ACHN (cell line): ENCODE data around the gene NUDT1.

ENCODE experiments used
- DNase-seq: peaks from one replicate; pipeline ENCODE4 v3.0.0-alpha.2; 2015
- in situ Hi-C: cut with HindIII; loops from 2 replicates; pipeline ENCODE4 v1.10.0; 2017; ENCODE audit warnings: low sequenced_read_pairs, low pct_ligation_motif_present, low pct_unique_long_range_greater_than_20kb

Gene NUDT1

DNA sequence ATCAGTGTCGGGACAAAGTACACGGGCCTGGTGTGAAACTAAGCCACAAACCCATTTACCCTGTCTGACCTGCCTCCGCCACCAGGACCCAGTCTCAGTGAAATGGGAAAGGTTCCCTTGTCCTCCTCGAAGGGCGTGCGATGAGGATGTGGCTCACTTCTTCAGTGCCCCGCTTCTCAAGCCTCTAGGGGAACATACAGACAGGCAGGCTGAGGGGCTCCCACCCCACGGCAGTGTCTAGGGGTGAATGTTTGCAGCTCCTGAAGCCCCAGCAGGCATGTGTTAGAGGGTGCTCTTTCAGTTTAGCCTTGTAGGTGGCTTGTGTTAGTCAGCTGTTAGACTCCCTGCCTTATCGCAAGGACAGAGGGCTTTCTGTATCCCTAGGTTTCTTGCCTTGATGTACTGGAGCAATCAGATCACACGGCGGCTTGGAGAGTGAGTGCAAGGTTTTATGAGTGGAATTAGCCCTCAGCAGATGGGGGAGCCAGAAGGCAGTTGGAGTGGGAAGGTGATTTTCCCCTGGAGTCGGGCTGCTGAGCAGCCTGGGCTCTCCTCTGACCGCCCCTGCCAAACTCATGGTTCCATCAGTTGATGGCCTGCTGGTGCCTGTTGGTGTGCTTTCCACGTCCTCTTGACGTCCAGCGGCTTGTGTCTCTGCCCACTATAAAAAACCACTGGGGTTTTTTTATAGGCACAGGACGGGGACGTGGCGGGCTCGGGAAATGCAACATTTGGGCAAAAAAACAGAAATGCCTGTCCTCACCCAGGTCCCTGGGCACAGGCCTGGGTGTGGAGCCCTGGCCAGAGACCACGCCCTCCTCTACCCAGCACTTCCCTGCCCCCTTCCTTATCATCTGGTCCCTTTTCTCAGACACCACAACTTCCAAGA, 759 bp downstream of the NUDT1 start:
- peak; percentile 54 for DNase-seq

DNA sequence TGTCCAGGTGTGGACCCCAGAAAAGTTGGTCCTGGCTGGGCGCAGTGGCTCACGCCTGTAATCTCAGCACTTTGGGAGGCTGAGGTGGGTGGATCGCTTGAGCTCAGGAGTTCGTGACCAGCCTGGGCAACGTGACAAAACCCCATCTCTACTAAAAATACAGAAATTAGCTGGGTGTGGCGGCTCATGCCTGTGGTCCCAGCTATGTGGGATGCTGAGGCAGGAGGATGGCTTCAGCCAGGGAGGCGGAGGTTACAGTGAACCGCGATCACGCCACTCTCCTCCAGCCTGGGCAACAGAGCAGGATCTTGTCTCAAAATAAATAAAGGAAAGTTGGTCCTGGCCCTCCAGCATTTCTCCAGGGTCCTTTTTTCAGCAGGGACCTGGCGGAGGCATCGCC, 1.4 kb downstream of the NUDT1 start:
- in situ Hi-C loops, result no loop called here
- no peak for DNase-seq

More for the DNA sequence above, 759 bp downstream of the NUDT1 start:
- in situ Hi-C loops, result no loop called here

DNA sequence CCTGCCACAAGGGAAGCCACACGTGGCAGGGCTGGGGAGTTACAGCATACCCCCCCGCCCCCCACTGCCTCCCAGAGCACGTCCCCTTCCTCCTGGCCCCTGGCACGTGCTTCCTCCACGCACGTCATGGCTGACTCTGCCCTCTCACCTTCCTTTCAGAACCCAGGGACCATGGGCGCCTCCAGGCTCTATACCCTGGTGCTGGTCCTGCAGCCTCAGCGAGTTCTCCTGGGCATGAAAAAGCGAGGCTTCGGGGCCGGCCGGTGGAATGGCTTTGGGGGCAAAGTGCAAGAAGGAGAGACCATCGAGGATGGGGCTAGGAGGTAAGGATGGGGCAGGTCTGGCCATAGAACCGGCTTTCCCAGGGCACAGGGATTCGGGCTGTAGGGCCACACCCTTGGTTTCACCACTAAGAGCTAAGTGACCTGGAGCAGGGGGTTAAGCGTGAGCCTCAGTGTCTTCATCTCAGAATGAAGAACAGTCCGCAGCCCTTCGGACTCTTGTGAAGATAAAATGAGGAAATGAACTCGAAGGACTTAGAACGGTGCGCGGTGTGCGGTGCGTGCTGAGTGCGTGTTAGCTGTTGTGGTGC, 2.5 kb downstream of the NUDT1 start:
- no peak for DNase-seq
- in situ Hi-C loops, result no loop called here

DNA sequence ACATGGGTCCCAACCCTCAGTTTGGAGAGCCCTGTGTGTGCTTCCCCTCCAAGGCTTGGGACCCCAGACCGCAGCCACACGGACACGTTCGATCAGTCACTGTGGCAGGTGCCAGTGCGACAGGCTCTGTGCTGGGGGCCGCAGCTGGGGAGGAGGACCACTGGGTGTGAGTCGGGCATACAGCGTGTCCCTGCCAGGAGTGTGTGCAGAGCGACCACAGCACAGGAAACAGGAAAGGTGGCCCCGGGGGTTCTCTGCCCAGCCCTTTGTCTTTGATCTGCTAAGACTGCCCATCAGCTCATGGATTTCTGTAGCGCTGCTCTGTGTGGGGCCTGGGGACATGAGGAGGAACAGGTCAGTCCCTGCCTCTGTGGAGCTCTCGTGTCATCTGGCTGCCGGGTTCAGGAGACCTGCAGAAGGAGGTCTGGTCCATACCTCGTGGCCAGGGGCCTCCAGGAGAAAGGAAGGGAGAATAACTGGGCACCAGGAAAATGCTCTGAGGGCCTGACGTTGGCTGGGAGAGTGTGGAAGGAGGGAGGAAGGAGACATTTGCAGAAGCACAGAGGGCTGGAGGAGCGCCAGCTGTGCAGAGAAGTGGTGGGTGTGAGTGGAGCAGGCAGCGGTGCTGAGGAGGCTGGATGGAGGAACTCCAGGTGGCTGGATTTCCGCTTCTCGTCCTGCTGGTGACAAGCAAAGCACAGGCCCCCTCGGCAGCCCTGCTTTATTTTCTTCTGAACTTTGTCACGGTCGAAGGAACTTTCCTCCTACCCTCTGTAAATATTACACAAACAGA, 4.1 kb downstream of the NUDT1 start:
- DNase-seq, result no peak
- in situ Hi-C loops, result no loop called here

DNA sequence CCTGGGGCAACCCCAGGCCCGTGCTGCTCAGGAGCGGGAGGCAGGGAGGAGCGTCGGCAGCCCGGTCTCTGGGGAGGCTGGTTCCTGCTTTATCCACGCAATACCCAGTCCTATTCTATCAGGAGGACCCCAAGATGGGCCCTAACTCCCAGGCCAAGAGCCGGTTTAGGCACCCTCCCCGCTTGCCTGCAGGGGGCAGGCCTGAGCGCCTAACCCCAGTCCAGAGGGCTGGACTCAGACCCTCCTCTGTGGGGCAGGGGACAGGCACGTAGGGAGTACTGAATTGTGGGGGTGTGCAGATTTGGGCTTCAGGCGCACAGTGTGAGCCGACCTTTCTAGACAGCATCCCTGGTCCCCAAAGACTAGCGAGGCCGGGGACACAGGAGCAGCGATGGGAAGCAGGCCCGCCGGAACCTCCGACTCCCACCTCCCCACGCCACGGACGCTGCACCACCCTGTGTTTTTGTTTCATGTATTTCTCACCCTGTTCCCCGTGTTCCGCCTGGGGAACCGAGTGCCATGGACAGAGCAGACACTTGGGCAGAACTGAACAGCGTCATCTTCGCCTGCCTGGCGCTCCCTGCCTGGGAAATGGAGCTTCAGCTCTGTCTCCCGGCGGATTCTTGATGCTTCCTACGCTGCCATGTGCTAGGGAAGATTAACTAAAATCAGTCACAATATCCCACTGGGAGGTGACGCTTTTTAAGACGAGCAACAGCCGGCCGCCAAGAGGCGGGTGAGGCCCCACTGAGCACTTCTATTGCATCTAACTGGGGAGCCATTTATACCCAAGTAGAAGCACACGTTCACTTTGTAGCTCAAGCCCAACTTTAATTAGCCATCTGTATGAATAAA, 5.3 kb downstream of the NUDT1 start:
- in situ Hi-C loops, result no loop called here
- DNase-seq, result peak; percentile 47

DNA sequence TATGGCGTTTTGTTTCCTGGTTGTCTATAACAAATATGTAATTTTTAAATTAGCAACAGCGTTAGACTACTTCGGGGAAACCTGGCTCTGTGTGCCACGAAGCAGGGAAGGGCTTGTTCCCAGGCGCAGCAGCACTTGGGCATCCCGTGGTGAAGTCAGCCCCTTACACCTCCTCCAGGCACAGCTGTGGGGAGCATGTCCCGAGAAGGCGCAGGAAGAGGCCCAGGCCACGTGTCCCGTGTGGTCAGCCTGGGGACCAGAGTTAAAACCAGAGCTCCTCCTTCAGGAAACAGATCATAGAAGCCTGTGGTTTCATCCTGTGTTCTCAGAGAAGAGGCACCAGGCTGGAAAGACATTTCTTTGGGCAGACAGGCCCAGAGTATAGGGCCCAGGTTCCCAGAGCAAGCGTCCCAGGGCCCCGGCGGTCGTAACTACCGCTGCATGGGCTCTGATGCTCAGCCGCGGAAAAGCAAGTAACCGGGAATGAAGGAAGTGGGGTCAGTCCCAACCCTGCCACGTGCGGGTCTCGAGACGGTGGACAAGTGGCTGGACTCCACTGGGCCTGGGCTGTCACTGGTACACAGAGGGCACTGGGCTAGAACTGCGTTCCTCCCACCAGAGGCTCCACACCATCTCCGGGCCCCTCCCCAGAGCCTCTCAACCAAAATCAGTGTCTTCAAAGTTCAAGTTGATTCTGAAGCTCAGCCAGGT, 7.1 kb downstream of the NUDT1 start:
- peak; percentile 90 for DNase-seq
- in situ Hi-C loops, result no loop called here

DNA sequence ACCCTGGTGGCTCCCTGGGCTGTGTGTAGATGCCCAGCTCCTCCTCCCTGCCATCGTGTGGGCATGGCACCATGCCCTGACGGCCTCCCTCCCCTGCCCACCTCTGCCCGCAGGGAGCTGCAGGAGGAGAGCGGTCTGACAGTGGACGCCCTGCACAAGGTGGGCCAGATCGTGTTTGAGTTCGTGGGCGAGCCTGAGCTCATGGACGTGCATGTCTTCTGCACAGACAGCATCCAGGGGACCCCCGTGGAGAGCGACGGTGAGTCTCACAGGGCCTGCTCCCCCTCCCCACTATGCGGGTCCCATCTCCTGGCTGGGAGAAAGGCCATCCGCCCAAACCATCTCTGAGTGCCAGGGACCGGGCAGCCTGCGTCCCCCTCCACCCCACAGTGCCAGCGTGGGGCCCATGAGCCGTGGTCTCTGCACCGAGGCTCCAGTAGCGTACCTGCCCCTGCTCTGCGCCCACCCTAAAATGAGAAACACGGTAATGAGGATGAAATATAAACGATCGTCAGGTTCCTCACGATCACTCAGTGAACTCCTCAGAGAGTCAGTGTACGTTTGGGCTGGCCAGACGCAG, 7.8 kb downstream of the NUDT1 start:
- in situ Hi-C loops, result no loop called here
- DNase-seq, result no peak

DNA sequence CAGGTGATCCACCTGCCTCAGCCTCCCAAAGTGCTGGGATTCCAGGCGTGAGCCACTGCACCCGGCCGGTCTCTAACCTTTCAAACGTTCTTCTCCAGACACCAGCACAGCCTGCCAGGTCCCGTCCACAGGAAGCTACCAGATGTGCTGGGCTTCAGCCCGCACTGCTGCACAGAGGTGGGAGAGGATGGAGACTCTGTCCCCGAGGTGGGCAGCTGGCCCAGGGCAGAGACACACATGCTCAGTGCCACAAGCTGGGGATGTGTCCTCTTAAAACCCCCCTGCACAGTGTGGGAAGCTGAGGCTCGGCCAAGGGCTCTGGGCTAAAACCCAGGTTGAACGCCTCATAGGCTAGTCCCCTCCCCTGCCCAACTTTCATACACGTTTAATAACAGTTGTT, 9.4 kb downstream of the NUDT1 start:
- in situ Hi-C loops, result no loop called here
- DNase-seq, result no peak

DNA sequence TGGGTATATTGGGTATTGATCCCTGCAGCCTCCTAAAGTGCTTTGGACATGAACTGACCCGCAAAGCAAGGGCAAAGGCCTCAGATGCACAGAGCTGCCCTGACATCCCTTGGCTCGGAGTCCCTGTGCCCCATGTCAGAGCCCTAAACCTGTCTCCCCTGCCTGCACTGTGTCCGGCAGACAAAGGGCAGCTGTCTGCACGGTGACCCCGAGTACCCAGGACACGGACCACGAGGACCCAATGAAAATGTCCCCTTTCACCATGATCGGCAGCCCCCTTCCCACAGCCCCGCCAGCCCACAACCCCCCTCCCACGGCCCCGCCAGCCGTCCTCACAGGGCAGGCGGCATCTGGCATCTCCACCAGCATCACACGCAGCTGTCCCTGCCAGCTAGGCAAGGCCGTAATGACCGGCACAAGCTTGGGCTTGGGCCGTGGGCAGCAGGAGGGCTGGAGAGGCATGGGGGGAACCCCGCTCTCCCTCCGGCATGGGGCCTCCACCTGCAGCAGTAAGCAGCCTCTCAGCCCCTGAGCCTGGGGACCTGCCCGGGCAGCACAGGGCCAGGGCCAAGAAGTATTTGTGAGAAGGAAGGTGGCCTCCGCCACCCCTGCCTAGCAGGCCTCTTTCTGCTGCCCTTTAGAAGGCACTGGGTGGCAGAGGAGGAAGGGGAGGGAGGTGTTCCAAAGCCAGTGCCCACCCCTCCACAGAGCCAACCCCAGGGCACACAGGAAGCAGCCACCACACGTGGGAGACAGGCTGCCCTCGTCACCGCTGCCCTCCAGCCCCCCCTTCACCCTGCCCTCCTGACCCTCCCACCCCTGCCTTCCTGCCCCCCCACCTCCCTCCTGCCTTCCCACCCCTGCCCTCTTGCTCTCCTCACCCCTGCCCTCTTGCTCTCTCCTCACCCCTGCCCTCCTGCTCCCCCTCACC, 10.1 kb downstream of the NUDT1 start:
- in situ Hi-C loops, result no loop called here
- DNase-seq, result no peak

DNA sequence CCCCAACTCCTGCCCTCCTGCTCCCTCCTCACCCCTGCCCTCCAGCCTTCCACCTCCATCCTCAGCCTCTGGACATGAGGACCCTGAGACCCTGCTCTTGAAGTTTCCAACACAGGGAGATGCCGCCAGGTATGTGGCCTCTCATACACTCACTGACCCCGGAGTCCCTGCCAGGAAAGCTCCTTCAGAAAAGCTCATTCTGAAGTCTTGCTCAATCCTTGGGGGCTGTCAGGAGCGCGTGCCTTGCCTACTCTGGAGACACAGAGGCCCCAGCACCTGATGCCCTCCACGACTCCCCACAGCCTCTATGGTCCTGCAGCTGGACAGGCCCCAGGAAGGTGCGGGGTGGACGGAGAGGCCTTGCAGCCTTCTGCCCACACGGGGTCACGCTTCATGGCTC, 11.0 kb downstream of the NUDT1 start:
- in situ Hi-C loops, result no loop called here
- DNase-seq, result no peak

DNA sequence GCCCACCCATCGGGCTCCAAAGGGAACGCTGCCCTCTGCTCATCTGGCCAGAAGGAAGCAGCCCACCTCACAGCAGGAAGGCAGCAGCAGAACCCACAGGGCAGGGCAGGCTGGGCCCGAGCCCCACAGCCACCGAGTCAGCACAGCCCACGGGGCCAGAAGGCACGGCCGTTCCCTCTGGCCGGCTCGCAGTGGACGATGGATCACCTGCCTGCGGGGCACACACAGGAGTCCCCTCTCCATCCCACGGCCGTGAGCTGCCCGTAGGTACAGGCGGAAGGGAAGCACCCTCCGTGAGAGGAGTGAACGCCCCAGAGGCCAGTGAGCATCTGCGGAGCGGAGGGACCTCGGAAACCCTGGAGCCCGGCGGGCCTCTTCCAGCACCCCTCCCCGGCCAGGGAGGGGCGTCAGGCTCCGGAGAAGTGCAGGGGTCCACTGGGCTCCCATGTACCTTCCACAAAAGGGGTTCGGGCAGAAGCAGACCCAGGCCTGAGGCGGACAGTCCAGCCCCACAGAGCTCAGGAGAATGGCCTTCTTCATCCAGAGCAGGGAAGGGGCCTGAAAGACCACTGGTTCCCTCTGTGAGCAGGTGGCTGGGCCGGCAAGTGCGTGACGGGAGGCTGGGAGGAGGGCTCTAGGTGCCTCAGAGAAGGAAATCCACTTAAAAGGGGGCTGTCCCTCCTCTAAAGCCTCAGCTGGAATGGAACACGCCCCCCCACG, 11.7 kb downstream of the NUDT1 start:
- in situ Hi-C loops, result no loop called here

DNA sequence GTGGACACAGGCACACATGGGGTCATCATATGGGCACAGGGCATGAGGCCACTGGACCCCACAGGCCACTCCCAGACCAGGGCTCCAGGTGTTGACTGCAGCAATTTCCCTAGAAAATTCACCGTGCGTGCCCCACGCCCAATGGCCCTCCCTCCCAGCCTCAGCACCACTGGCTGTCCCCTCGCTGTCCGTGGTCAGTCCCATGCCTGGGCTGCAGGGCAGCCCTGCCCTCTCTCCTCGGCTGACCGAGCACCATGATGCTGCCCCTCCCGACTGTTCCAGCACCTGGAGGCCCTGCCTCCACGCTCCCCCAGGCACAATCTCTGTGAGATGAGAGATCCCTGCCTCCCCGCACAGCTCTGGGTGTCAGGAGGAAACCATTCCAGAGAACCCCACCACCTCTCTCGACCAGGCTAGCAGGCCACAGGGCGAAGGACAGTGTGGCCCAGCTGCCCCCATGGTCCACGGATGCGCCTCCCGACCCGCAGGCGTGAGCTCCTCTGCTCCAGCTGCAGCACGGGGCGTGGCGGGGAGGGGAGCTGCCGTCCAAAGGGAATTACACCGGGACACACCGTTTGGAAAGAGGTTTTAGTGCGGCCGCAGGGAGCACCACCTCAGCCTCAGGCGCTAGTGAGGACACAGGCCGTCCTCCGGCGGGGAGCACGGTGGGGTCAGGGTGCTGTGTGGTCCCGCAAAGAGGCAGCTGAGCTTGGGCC, 12.6 kb downstream of the NUDT1 start:
- in situ Hi-C loops, result no loop called here
- DNase-seq, result no peak

More for the DNA sequence above, 11.7 kb downstream of the NUDT1 start:
- DNase-seq, result no peak

DNA sequence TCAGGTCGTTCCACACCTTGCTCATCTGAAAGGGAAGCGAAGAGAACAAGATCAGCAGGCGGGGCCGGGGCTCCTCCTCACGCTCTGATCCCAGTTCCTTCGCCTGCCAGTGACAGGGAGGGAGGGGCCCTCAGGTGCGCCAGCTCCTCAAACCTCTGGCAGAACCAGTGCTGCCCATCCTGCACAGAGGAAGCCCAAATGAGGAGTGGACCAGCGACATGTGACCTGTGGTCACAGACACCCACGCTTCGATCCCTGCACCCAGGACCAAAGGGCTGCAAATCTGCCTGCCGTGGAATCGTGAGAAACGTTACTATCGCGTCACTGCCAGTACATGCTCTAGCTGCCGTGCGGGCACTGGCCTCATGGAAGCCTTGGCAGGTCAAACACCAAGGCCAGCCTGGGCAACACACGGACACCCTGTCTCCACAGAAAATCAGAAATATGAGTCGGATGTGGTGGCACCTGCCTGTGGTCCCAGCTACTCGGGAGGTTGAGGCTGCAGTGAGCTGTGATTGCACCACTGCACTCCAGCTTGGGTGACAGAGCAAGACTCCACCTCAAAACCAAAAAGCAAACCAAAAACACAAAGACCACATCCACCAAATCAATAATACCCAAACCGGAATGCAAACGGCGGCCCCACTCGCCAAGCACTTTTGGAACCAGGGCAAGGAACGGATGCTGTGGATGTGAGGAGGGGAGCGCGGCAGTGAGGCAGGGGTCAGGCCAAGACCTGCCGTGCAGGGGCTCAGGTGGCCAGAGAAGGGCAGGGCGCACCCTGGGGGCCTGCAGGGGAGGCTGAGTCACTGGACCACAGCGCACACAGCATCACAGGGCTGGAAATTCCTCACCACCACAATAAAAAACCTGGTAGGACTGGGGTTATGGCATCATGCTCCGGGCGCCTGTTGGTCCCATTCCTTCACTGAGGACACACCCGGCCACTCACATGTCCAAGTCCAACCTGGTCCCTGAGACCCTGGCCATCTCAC, 13.4 kb downstream of the NUDT1 start:
- in situ Hi-C loops, result no loop called here

DNA sequence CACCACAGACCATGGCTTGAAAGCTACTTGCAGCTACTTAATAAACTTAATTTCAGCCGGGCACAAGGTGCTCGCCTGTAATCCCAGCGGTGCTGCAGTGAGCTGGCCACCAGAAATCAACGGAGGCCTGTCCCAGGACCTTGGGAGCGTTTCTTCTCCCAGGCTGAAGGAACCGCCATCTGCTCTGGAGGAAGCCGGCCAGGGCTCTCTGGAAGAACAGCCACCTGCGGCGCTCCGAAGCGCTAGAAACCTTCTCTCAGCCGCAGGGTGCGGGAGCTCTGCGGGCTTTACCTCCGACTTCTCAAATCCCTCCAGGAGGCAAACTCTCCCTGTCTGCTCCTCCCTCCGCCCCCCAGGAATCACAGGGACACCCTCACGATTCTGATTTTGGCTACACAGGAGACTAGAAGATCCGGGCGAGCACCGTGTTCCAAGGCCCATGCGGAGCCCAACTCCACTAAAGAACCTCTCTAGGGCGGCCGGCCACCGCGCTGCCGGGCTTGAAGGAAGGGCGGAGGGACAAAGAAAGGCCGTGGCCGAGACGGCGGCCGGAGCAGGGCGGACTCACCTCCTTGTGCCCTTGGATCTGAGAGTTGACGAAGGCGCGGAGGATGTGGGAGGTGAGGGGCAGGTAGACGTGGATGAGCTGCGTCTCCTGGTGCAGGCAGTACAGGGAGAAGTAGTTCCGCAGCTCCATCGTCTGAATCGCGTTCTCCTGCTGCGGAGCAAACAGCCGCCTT, 14.4 kb downstream of the NUDT1 start:
- in situ Hi-C loops, result no loop called here
- no peak for DNase-seq

More for the DNA sequence above, 13.4 kb downstream of the NUDT1 start:
- peak; percentile 25 for DNase-seq
